HEK293 (cell line): Measurements from ENCODE around the gene KIDINS220.
A peak's percentile ranks its signal among the peaks of the same experiment; 100 is the strongest.

Experiments
- CTCF ChIP-seq: fragments of 450-650 bp; formaldehyde crosslinking; IDR thresholded peaks from 2 replicates; pipeline ENCODE4 v1.5.1; 2016; ENCODE audit warnings: missing biosample characterization, missing genetic modification characterization
- HOXD13 ChIP-seq: sonication (generic); formaldehyde crosslinking; IDR thresholded peaks from 2 replicates; pipeline ENCODE4 v1.8.0; 2022; ENCODE audit warnings: missing genetic modification reagents, borderline replicate concordance
- IKZF3 ChIP-seq: fragments of 450-650 bp; IDR thresholded peaks from 2 replicates; pipeline ENCODE4 v1.5.0; 2018; ENCODE audit warnings: missing biosample characterization, mild to moderate bottlenecking, missing genetic modification characterization, moderate library complexity
- KLF1 ChIP-seq: fragments of 450-650 bp; formaldehyde crosslinking; IDR thresholded peaks from 2 replicates; pipeline ENCODE4 v1.5.1; 2016; ENCODE audit warnings: missing biosample characterization, missing genetic modification characterization
- PRDM4 ChIP-seq: fragments of 450-650 bp; formaldehyde crosslinking; IDR thresholded peaks from 2 replicates; pipeline ENCODE4 v1.5.1; 2017; ENCODE audit warnings: missing biosample characterization, missing genetic modification characterization
- SP2 ChIP-seq: fragments of 450-650 bp; formaldehyde crosslinking; IDR thresholded peaks from 2 replicates; pipeline ENCODE4 v1.5.1; 2016; ENCODE audit warnings: missing biosample characterization, missing genetic modification characterization
- ZBTB21 ChIP-seq: fragments of 450-650 bp; formaldehyde crosslinking; IDR thresholded peaks from 2 replicates; pipeline ENCODE4 v1.5.1; 2017; ENCODE audit warnings: missing biosample characterization, missing genetic modification characterization
- ZEB2 ChIP-seq: fragments of 450-650 bp; formaldehyde crosslinking; IDR thresholded peaks from 2 replicates; pipeline ENCODE4 v1.5.1; 2016; ENCODE audit warnings: missing biosample characterization, missing genetic modification characterization
- ZNF132 ChIP-seq: fragments of 450-650 bp; formaldehyde crosslinking; IDR thresholded peaks from 2 replicates; pipeline ENCODE4 v1.5.1; 2017; ENCODE audit warnings: missing biosample characterization, missing genetic modification characterization, borderline replicate concordance
- ZNF133 ChIP-seq: fragments of 450-650 bp; formaldehyde crosslinking; IDR thresholded peaks from 2 replicates; pipeline ENCODE4 v1.5.1; 2016; ENCODE audit warnings: missing biosample characterization, missing genetic modification characterization
- ZNF302 ChIP-seq: fragments of 450-650 bp; formaldehyde crosslinking; IDR thresholded peaks from 2 replicates; pipeline ENCODE4 v1.5.1; 2016; ENCODE audit warnings: missing biosample characterization, missing genetic modification characterization, low read depth
- ZNF335 ChIP-seq: fragments of 450-650 bp; formaldehyde crosslinking; conservative IDR thresholded peaks from 2 replicates; pipeline ENCODE4 v1.5.1; 2016; ENCODE audit warnings: missing biosample characterization, missing genetic modification characterization
- ZNF350 ChIP-seq: fragments of 450-650 bp; formaldehyde crosslinking; IDR thresholded peaks from 2 replicates; pipeline ENCODE4 v1.5.0; 2017; ENCODE audit warnings: missing biosample characterization, mild to moderate bottlenecking, missing genetic modification characterization
- ZNF362 ChIP-seq: fragments of 450-650 bp; formaldehyde crosslinking; IDR thresholded peaks from 2 replicates; pipeline ENCODE4 v1.5.1; 2016; ENCODE audit warnings: missing biosample characterization, missing genetic modification characterization
- ZNF37A ChIP-seq: fragments of 450-650 bp; IDR thresholded peaks from 2 replicates; pipeline ENCODE4 v1.5.1; 2018; ENCODE audit warnings: missing biosample characterization, missing genetic modification characterization
- ZNF426 ChIP-seq: fragments of 450-650 bp; formaldehyde crosslinking; IDR thresholded peaks from 2 replicates; pipeline ENCODE4 v1.5.1; 2017; ENCODE audit warnings: missing biosample characterization, missing genetic modification characterization, mild to moderate bottlenecking, inconsistent platforms, moderate library complexity
- ZNF510 ChIP-seq: fragments of 450-650 bp; formaldehyde crosslinking; IDR thresholded peaks from 2 replicates; pipeline ENCODE4 v1.5.1; 2018; ENCODE audit warnings: mild to moderate bottlenecking, missing genetic modification characterization, missing biosample characterization; ENCODE audit not compliant: insufficient replicate concordance
- ZNF521 ChIP-seq: fragments of 450-650 bp; formaldehyde crosslinking; IDR thresholded peaks from 2 replicates; pipeline ENCODE4 v1.5.1; 2017; ENCODE audit warnings: missing biosample characterization, mild to moderate bottlenecking, missing genetic modification characterization
- ZNF558 ChIP-seq: fragments of 450-650 bp; formaldehyde crosslinking; IDR thresholded peaks from 2 replicates; pipeline ENCODE4 v1.5.1; 2016; ENCODE audit warnings: missing biosample characterization, missing genetic modification characterization
- ZNF596 ChIP-seq: fragments of 450-650 bp; IDR thresholded peaks from 2 replicates; pipeline ENCODE4 v1.5.0; 2018; ENCODE audit warnings: missing biosample characterization, mild to moderate bottlenecking, missing genetic modification characterization, moderate library complexity
- ZNF600 ChIP-seq: fragments of 450-650 bp; formaldehyde crosslinking; IDR thresholded peaks from 2 replicates; pipeline ENCODE4 v1.5.1; 2016; ENCODE audit warnings: missing biosample characterization, missing genetic modification characterization
- ZNF610 ChIP-seq: fragments of 450-650 bp; formaldehyde crosslinking; IDR thresholded peaks from 2 replicates; pipeline ENCODE4 v1.5.1; 2016; ENCODE audit warnings: missing biosample characterization, missing genetic modification characterization, borderline replicate concordance
- ZNF624 ChIP-seq: fragments of 450-650 bp; formaldehyde crosslinking; IDR thresholded peaks from 2 replicates; pipeline ENCODE4 v1.5.1; 2017; ENCODE audit warnings: missing biosample characterization, missing genetic modification characterization
- ZNF660 ChIP-seq: fragments of 450-650 bp; IDR thresholded peaks from 2 replicates; pipeline ENCODE4 v1.5.1; 2018; ENCODE audit warnings: missing biosample characterization, mild to moderate bottlenecking, missing genetic modification characterization
- ZNF677 ChIP-seq: fragments of 450-650 bp; IDR thresholded peaks from 2 replicates; pipeline ENCODE4 v1.5.0; 2018; ENCODE audit warnings: missing biosample characterization, mild to moderate bottlenecking, missing genetic modification characterization, moderate library complexity
- ZNF776 ChIP-seq: fragments of 450-650 bp; formaldehyde crosslinking; IDR thresholded peaks from 2 replicates; pipeline ENCODE4 v1.5.0; 2017; ENCODE audit warnings: missing biosample characterization, missing genetic modification characterization, borderline replicate concordance
- ZNF791 ChIP-seq: fragments of 450-650 bp; formaldehyde crosslinking; IDR thresholded peaks from 2 replicates; pipeline ENCODE4 v1.5.1; 2016; ENCODE audit warnings: missing biosample characterization, missing genetic modification characterization
- ZNF830 ChIP-seq: fragments of 450-650 bp; IDR thresholded peaks from 2 replicates; pipeline ENCODE4 v1.5.0; 2018; ENCODE audit warnings: missing biosample characterization, missing genetic modification characterization, low read depth, mild to moderate bottlenecking, moderate library complexity
- ZNF837 ChIP-seq: fragments of 450-650 bp; formaldehyde crosslinking; IDR thresholded peaks from 2 replicates; pipeline ENCODE4 v1.5.1; 2016; ENCODE audit warnings: missing biosample characterization, missing genetic modification characterization
- ZSCAN16 ChIP-seq: fragments of 450-650 bp; formaldehyde crosslinking; IDR thresholded peaks from 2 replicates; pipeline ENCODE4 v1.5.1; 2016; ENCODE audit warnings: missing biosample characterization, missing genetic modification characterization
- TF ChIP-seq, protein P1 (sequence below): fragments of 450-650 bp; formaldehyde crosslinking; IDR thresholded peaks from 2 replicates; pipeline ENCODE4 v1.5.1; 2016; ENCODE audit warnings: missing biosample characterization, missing genetic modification characterization
- TF ChIP-seq, protein P2 (sequence below): fragments of 450-650 bp; formaldehyde crosslinking; IDR thresholded peaks from 2 replicates; pipeline ENCODE4 v1.5.1; 2016; ENCODE audit warnings: missing biosample characterization, missing genetic modification characterization

KIDINS220 gene

DNA sequence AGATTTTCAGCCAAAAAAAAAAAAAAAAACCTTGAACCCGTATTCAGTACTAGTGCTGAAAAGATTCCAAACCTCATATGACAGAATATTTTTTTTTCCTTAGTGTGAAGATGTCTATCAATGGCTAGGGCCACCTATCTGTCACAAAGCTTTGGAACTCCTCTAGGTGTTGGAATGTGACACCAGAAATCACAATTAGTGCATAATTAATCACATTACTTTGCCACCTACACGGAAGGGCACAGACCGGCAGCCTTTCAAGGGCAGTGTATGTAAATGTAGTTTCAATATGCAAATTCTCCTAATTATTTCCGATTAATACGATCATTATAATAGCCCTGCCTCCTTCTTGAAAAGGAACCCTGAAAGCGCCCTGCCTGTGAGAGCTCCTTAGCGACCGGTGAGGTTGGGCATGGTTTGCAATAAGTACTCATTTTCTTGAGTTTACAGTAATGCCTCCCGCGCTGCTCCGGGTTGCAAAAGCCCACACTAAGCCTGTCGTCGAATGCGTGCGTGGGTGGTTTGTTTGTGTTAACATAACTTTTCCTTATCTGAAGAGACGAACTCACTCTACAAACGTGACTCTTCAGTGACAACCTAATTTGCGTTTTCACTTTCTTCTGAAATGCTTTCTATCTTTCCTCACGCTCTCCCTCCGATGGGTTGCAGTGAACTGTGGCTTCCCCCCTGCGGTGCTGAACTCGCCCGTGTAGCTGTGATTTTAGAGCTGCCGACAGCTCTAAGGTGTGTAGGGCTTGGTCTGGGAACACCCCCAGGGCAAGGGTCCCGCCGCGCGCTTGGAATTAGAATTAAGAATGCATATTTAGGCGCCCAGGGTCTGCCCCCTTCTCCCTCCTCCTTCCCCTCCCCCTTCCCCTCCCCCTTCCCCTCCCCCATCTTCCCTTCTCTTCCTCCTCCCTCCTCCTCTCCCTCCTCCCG is 156.3 kb downstream of the KIDINS220 start (continued):
- TF ChIP-seq ZNF624 (tag by site-specific recombination) (no peak), ZNF521 (tag by site-specific recombination) (no peak), SP2 (0 out of 2 replicates have a peak, but pooled peaks have one; percentile 21), IKZF3 (tag by site-specific recombination) (0 out of 2 replicates have a peak, but pooled peaks have one; percentile 18), ZNF362 (no peak), ZNF677 (tag by site-specific recombination) (no peak), ZBTB21 (tag by site-specific recombination) (no peak), ZNF335 (tag by site-specific recombination) (peak; percentile 62), ZNF837 (tag by site-specific recombination) (no peak), ZNF132 (tag by site-specific recombination) (no peak), ZNF133 (tag by site-specific recombination) (no peak), ZNF830 (tag by site-specific recombination) (no peak), ZNF426 (tag by site-specific recombination) (no peak), ZNF596 (tag by site-specific recombination) (peak; percentile 42; the same call in 1 of the 2 replicates), ZNF776 (tag by site-specific recombination) (no peak), ZNF600 (peak; percentile 40; the same call in 1 of the 2 replicates), ZNF660 (no peak), ZSCAN16 (tag by site-specific recombination) (no peak), PRDM4 (tag by site-specific recombination) (peak; percentile 55), ZNF350 (tag by site-specific recombination) (no peak), ZNF37A (tag by site-specific recombination) (no peak), ZNF510 (no peak), ZNF791 (no peak), HOXD13 (no peak), ZNF302 (tag by site-specific recombination) (no peak), ZEB2 (peak; percentile 60; the same call in 1 of the 2 replicates), ZNF610 (tag by site-specific recombination) (no peak), ZNF558 (no peak), KLF1 (tag by site-specific recombination) (peak; percentile 43), CTCF (tag by site-specific recombination) (no peak)
- TF ChIP-seq, protein P1, sequence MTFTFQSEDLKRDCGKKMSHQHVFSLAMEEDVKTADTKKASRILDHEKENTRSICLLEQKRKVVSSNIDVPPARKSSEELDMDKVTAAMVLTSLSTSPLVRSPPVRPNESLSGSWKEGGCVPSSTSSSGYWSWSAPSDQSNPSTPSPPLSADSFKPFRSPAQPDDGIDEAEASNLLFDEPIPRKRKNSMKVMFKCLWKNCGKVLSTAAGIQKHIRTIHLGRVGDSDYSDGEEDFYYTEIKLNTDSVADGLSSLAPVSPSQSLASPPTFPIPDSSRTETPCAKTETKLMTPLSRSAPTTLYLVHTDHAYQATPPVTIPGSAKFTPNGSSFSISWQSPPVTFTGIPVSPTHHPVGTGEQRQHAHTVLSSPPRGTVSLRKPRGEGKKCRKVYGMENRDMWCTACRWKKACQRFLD (tag by site-specific recombination): no peak
- TF ChIP-seq, protein P2, sequence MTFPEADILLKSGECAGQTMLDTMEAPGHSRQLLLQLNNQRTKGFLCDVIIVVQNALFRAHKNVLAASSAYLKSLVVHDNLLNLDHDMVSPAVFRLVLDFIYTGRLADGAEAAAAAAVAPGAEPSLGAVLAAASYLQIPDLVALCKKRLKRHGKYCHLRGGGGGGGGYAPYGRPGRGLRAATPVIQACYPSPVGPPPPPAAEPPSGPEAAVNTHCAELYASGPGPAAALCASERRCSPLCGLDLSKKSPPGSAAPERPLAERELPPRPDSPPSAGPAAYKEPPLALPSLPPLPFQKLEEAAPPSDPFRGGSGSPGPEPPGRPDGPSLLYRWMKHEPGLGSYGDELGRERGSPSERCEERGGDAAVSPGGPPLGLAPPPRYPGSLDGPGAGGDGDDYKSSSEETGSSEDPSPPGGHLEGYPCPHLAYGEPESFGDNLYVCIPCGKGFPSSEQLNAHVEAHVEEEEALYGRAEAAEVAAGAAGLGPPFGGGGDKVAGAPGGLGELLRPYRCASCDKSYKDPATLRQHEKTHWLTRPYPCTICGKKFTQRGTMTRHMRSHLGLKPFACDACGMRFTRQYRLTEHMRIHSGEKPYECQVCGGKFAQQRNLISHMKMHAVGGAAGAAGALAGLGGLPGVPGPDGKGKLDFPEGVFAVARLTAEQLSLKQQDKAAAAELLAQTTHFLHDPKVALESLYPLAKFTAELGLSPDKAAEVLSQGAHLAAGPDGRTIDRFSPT (tag by site-specific recombination): peak; percentile 55; the same call in 1 of the 2 replicates
